GM19238 (cell line): ENCODE measurements around the gene HOXA3.

ENCODE experiments used
- DNase-seq: peaks from one replicate; pipeline ENCODE4 v3.0.0; 2011; ENCODE audit warnings: low spot score; ENCODE audit not compliant: insufficient read length

The HOXA3 gene

DNA sequence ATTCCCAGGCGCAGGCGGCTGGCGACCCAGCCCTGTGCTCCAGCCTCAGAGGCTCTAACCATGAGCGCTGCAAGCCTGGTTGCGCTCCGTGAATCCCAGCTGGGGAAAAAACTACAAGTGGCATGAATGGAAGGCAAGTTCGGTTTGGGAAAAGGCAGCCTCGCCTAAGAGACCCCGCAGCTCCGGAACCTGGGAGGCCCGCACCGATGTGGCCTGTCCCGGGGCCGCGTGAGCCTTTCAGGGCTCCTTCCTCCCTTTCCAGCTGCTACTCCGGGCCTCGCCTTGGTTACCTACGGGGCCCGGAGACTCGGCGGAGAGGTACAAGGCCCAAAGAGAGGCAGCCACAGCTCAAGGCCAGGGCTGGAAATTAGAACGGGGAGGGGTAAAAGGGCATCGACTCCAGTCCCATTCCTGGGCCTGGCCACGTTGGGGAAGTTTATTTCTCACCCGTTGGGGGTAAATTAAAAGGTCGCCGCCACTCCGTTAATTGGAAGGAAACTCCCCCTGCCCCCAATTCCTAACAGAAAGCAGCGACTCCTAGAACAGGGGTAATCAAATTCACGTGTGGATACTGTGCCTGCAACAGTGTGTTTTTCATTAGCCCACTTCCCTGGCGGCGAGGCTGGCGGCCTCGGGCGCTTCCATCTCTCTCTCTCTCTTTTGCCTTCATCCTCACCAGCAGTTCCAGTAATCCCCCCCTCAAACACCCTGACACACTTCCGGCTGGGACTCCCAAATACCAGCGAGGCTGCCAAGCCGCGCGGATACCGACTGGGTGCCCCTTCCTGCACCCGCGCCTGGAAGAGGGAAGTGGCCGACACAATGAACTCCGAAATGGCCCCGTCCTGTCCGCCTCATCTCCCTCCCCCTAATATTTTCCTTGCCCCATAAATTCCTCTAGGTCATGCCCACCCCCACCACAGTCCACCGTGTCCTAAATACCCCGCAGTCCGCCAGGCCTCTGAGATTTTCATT is 14.4 kb upstream of the HOXA3 start:
- no peak for DNase-seq

DNA sequence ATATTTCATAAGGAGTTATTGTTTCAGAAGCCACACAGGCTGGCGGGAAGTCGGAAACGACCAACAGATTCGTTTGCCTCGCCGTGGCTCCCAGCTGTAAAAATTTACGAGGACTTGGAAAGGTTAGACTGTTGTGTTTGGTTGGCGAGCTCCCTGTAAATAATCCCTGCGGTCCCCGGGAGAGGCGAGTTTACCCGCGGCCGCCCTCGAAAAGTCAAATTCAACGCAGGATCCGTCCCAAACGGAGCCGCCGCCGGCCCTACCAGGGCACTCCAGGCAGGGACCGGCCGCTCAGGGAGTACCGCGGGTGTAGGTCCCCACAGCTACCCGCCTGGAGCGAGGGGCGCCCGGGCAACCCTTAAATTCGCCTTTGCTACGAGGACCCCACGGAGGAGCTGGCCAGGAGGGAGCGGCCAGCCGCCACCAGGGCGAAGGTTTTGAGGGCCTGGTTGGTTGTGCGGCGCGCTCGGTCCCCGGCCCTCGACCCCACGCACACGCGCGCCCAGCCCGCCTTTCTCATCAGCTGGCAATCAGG is 13.7 kb upstream of the HOXA3 start:
- DNase-seq: no peak

DNA sequence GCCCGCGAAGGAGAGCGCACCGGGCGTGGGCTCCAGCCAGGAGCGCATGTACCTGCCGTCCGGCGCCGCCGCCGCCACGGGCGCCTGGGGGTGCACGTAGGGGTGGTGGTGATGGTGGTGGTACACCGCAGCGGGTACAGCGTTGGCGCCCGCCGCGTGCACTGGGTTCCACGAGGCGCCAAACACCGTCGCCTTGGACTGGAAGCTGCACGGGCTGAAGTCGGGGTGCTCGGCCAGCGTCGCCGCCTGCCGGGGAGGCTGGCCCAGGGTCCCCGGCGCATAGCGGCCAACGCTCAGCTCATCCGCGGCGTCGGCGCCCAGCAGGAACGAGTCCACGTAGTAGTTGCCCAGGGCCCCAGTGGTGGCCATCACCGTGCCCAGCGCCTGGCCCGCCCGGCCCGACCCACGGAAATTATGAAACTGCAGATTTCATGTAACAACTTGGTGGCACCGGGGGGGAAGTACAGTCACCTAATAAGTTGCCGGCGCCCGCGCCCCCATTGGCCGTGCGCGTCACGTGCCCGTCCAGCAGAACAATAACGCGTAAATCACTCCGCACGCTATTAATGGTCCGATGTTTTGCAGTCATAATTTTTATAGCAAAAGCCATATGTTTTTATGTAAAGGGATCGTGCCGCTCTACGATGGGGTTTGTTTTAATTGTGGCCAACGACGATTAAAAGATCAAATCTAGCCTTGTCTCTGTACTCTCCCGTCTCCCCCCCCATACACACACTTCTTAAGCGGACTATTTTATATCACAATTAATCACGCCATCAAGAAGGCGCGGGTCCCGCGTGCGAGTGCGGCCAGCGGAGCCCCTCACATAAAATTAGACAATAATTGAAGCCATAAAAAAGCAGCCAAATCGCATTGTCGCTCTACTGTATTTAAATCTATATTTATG is 13.0 kb upstream of the HOXA3 start, which contains the start of gene HOXA9:
TSS of gene HOXA9 (minus strand) at position 449 of the 907 bp plus-strand sequence. CDS start at position 369, 80 bp downstream.
- DNase-seq: no peak

DNA sequence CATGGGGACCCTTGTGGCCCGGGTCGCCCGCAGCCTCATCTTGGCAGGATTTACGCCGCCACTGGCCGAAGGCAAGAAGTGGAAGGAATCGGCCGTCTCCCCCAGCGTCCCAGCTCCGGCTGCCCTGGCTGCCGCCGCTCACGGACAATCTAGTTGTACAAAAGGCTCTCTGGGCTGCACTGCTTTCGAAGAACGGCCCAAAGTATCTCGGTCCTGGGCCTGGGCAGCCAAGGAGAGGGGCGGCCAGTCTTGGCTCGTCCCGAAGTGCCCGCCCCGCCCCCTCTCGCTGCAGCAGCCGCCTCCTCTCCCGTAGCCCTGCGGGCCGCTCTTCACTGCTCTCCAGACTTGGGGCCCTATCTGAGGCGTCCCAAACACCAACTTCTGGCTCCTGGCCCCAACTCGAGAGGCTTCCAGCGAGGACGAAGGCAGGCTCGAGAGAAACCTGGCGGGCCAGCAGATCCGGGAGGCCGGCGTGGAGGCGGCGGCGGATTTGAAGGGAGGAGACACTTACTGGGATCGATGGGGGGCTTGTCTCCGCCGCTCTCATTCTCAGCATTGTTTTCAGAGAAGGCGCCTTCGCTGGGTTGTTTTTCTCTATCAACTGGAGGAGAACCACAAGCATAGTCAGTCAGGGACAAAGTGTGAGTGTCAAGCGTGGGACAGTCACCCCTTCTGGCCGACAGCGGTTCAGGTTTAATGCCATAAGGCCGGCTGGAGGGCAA is 12.1 kb upstream of the HOXA3 start:
- no peak for DNase-seq

DNA sequence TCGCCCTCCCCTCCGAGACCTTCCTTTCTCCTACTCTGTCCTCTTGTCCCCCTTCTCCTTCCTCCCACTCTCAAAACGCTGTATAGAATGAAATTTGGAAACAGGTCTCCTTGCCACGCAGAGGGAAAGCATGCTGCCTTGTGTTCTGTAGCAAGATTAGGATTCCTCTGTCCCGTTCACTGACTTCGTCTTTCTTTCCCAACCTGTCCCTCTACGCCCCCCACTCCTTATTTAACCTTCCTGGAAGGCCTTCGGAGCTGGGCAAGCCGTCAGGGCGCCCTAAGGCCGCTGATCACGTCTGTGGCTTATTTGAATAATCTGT is 11.6 kb upstream of the HOXA3 start:
- no peak for DNase-seq

DNA sequence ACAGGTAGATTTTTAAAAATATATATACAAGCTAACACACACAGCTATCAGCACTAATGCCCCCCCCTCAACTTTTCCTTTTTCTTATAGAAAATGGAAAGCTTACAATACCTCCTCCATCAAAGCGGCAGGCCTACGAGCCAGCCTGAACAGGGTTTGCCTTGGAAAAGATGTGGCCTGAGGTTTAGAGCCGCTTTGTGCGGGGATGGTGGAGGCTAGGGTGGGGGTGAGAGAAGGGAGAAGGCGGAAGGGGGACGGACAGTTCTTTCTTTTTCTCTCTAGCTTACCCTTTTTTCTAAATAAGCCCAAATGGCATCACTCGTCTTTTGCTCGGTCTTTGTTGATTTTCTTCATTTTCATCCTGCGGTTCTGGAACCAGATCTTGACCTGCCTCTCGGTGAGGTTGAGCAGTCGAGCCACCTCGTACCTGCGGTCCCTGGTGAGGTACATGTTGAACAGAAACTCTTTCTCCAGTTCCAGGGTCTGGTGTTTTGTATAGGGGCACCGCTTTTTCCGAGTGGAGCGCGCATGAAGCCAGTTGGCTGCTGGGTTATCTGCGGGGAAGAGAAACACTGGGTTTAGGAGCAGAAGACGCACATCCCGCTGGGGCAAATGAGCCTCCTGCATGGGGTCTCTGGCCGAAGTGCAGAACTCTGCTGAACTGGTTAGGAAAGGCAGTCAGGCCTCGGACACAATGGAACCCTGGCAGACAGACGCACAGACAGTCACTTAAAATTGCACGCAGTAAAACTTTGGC is 11.1 kb upstream of the HOXA3 start:
- DNase-seq: no peak

- DNase-seq: no peak
Measured at GRCh38 chr7:27162561-27163287, 10.3 kb upstream of the HOXA3 start.

DNA sequence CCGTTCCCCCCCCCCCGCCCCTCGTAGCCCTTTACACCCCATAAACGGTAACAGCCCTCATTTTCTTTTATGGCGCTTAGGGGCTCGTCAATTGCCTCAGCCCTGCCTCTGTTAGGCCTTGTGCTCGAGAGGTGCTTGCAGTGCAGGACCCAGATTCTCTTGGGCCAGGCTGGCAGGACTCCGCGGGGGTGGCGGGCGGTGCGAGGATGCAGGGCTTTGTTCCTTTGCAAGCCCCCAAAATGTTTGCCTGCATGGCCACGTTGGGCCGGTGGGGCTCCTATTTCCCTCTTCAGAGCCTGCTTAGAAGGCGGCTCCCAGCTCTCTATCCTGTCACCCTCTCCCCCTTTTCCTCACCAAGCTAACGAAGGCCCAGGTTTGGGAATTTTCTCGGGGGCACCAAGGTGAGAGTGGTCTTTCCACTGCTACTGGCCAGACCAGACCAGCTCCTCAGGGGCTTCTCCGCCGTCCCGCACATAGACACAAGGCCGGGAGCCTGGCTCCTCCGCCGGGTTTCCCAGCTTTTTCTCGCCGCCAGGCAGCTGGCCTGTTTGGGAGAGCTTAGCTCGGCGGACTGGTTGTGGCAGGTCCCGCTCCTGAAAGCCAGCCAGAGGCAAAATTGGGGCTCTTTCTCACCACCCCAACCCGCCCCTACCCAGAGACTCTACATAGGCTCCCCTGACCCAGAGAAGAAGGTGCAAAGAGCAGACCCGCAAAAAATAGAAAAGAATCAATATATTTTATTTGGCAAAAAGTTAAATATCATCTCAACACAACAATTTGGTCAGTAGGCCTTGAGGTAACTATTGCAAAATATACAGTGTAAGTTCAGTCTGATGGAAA is 9.6 kb upstream of the HOXA3 start:
- DNase-seq: no peak

DNA sequence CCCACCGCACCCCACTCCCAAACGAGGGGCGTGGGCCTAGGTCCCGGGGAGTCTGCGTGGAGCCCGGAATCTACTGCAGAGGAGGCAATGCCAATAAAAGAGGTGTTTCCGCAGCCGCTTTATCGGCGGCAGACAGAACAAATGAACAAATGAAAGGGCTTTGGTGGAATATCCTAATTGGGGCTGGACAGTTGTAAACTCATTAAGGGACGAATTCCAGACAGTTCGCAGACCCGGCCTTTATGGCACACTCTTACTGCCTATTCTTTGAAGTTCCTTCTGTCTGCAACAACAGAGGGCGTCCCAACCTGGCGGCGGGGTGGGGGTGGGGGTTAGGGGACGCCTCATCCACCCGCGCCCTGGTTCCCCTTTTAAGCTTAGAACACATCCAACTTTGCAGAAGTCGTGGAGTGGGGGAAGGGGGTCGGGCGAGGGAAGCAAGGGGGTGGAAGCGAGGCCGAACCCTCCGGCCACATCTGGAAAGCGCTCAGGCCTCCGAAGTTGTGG is 8.9 kb upstream of the HOXA3 start:
- no peak for DNase-seq

- peak; percentile 88 for DNase-seq
Measured at GRCh38 chr7:27160546-27161213, 8.3 kb upstream of the HOXA3 start.

DNA sequence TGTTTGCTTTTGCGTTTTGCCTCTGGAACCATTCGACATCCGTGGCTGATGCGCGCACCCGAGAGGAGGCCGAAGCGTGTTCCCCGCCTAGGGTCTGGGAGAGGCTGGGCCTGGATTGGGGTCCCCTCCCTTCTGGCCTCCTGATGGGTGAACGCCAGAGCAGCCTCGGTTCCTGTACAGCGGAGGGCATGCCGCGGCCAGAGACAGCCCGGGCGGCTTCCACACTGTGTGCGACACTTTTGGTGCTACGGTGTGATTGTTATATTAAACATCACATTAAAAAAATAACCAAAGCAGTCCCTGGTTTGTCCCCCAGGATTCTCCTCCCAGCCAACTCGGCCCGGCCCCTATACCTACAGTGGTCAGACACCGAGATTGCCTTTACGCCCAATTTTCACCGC is 7.8 kb upstream of the HOXA3 start:
- no peak for DNase-seq

DNA sequence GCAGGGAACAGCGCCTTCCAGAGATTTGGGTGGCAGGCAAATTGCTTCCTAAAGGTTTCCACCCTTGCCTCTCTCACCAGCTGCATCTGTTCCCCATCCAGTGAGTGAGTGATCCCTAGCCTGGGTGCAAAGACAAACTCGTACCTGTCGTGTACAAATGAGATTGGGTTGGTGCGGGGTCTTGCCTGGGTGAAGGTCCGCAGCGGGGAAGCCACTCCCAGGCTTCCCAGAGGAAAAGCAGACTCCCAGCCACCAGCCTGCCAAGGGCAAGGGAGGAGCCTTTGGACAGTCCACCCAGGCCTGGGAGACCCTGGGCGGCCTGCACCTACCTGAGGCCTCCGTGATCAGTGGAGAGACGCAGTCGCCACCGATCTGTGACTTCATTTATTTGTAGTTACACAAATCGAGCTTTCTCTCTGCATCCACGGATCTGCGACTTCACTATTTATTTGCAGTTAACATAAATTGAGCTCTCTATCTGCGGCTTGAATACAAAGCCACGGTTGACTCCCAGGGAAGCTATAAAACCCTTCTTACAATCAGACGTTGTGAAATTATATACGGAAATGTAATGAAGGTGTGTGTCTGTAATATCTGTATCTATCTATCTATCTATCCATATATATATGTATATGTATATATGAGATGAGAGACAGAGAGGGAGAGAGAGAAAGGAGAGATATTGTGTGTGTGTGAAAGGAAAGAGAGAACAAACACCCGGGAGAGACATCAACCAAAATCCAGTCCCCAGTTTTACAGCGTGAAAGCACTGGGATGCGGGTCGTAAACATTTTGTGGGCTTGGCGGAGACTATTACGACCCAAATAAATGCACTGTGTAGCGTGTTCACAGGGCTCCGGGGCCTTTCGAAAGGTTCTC is 7.1 kb upstream of the HOXA3 start:
- DNase-seq: no peak

- no peak for DNase-seq
Measured at GRCh38 chr7:27158436-27159265, 6.3 kb upstream of the HOXA3 start.

GRCh38 chr7:27157702-27158431 is 5.5 kb upstream of the HOXA3 start:
- DNase-seq: no peak

DNA sequence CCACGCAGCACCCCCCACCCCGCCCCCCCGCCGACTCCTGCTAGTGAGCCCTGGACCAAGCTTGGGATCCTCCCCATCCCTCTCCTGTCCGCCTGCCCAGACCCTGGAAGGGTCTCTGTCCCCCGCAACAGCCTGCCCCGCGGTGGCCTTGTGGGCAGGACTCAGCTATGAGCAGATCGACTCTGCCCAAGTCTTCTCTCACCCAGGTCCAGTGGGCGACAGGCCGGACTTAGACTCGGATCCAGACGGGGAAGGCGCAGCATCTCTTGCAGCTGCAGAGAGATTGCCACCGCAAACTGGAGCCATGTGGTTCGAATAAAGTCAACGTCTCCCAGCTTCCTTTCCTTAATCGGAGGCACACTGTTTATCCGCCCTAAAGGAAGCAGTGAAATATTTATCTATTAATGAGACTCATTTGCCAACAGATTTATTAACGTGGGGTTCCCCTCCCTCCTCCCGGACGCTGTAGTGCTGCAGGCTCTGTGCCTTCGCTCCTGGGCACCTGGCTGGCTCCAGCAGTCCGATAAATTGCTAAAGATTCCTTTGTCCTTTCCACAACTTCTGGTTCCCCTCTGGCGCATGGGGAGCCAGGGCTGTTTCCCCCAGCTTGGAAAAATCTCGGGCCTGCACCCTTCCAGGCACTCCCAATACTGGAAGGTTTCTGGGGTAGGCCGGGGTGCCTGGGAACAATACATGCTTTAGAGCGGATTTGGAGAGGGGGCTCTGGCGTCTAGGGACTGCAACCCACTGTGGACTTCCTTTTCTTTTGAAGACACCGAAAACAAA is 4.7 kb upstream of the HOXA3 start:
- no peak for DNase-seq
